GM10847 (cell line): ENCODE data around the gene RASL10B.

Experiments used
- POLR2A ChIP-seq: IDR thresholded peaks from 2 replicates; pipeline ENCODE4 v1.6.1; 2011; ENCODE audit not compliant: insufficient read length; ENCODE audit errors: extremely low read depth

Gene RASL10B

GRCh38 chr17:35731239-35731916 is at the start of gene RASL10B:
TSS of gene RASL10B (plus strand) at chr17:35731639. CDS start at chr17:35735185, 3,546 bp downstream.
- TF ChIP-seq POLR2A = no peak

- TF ChIP-seq POLR2A = no peak
Measured at GRCh38 chr17:35683591-35683990, 47.8 kb upstream of the RASL10B start.

GRCh38 chr17:35684055-35684802 is 47.2 kb upstream of the RASL10B start:
- TF ChIP-seq POLR2A = no peak

GRCh38 chr17:35692512-35693210 is 38.8 kb upstream of the RASL10B start:
- no peak for TF ChIP-seq POLR2A

GRCh38 chr17:35693662-35694061 is 37.8 kb upstream of the RASL10B start:
- TF ChIP-seq POLR2A = no peak

- no peak for TF ChIP-seq POLR2A
Measured at GRCh38 chr17:35694906-35695305, 36.5 kb upstream of the RASL10B start.

GRCh38 chr17:35695613-35696012 is 35.8 kb upstream of the RASL10B start:
- TF ChIP-seq POLR2A = no peak

- TF ChIP-seq POLR2A = no peak
Measured at GRCh38 chr17:35698800-35699199, 32.6 kb upstream of the RASL10B start.

GRCh38 chr17:35700150-35700549 is 31.3 kb upstream of the RASL10B start:
- TF ChIP-seq POLR2A = no peak

GRCh38 chr17:35701491-35701890 is 29.9 kb upstream of the RASL10B start:
- TF ChIP-seq POLR2A = no peak

- TF ChIP-seq POLR2A = no peak
Measured at GRCh38 chr17:35705230-35705629, 26.2 kb upstream of the RASL10B start.

GRCh38 chr17:35705705-35706104 is 25.7 kb upstream of the RASL10B start:
- TF ChIP-seq POLR2A = no peak

- TF ChIP-seq POLR2A = no peak
Measured at GRCh38 chr17:35708149-35708548, 23.3 kb upstream of the RASL10B start.

GRCh38 chr17:35708951-35709350 is 22.5 kb upstream of the RASL10B start:
- TF ChIP-seq POLR2A = no peak

GRCh38 chr17:35709874-35710273 is 21.6 kb upstream of the RASL10B start:
- no peak for TF ChIP-seq POLR2A

GRCh38 chr17:35710950-35711349 is 20.5 kb upstream of the RASL10B start:
- TF ChIP-seq POLR2A = no peak

- TF ChIP-seq POLR2A = no peak
Measured at GRCh38 chr17:35713069-35713728, 18.2 kb upstream of the RASL10B start.
